GM18907 (cell line): ENCODE measurements around the gene TLCD3A.
"Not testable (repeated sequence)": the region's sequence is repeated elsewhere in the genome, so short reads cannot be mapped to it uniquely, and the experiment has no call there.

Experiments used
- ATAC-seq: cut with Tn5 transposase; IDR thresholded peaks from one replicate; pipeline ENCODE4 v1.9.1; 2021; ENCODE audit warnings: mild to moderate bottlenecking, moderate library complexity; ENCODE audit not compliant: unreplicated experiment

TLCD3A gene

DNA sequence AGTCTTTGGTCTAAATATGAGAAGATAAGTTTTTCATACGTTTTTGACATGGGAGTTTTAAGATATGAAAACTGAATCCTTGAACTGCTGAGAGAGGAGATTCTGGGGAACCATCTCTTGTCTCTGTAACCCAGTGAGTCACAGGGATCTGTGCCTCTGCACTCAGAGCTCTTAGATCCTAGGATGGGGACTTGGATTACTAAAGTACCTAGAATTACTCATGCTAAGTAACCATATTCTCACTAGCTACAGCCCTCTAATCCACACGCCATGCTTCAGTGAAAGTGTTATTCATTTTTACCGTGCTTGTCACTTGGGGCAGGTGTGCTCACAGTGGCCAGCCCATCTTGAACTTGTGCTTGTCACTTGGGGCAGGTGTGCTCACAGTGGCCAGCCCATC lies 51.7 kb downstream of the TLCD3A start:
- ATAC-seq = no peak

DNA sequence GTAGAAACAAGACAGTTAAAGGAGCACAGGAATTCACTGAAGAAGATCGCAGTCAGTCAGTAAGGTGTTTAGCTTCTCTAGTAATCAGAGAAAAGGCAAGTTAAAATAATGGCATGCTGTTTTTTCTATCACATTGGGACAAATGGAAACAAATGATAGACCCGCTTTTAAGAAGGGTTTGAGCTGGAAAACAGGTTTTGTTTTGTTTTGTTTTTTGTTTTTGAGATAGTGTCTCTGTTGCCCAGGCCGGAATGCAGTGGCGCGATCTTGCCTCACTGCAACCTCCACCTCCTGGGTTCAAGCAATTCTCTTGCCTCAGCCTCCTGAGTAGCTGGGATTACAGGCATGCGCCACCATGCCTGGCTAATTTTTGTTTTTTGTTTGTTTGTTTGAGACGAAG lies 53.5 kb downstream of the TLCD3A start:
- ATAC-seq = not testable (repeated sequence)

DNA sequence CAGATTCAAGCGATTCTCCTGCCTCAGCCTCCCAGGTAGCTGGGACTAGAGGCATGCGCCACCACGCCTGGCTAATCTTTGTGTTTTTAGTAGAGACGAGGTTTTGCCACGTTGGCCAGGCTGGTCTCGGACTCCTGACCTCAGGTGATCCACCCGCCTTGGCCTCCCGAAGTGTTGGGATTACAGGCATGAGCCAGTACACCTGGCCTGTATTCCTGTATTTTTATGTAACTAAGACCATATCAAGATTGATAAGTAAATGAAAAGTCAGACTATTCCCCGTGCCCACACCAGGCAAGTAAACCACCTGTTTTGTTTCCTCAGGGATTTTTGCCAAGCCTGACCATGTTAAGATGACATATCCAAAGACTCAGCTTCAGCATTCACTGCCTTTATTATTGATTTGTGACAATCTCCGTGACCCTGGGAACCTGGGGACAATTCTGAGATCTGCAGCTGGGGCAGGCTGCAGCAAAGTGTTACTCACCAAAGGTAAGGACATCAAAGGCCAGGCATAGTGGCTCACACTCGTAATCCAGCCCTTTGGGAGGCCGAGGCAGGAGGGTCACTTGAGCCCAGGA lies 55.3 kb downstream of the TLCD3A start:
- no peak for ATAC-seq

DNA sequence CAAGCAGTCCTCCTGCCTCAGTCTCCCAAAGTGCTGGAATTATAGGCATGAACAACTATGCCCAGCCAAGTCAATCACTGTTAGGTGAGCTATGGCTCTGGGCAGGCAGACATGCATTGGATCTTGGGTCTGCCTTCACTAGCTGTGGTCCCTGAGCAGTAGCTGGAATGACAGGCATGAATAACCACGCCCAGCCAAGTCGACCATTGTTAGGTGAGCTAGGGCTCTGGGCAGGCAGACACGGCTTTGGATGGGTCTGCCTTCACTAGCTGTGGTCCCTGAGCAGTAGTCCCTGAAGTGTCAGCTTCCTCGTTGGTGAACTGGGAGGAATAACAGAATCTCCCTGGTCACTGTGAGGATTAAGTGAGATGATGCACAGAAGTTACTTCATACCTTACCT lies 56.2 kb downstream of the TLCD3A start:
- no peak for ATAC-seq

DNA sequence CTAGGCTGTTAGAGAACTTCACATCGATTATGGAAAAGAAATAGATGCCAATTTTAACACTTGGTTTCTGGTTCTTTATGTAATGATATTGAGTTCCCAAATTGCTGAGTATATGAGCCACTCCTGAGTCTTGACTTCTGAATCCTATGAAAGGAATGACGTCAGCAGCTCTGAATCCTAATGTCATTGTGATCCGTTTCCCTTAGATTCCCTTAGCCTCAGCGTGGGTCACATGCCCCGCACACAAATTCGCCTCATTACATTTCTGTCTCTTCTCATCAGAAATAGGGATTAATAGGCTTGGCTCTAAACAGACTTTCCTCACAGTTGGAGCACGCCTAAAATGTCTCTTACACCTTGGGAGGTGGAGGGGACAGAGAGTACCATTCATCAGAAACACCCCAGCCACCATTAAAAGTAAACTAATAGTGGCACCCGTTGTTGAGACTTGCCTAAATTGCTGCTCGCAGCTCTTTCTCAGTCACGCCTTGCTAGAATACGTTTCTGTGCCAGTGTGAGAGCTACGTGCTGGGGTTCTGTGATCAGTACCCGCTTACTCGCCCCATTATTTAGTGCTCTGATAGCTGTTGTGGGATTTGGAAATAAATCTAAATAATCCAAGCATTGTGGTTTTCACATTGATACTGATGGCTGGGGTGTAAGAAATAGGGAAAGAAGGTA lies 56.9 kb downstream of the TLCD3A start:
- no peak for ATAC-seq

DNA sequence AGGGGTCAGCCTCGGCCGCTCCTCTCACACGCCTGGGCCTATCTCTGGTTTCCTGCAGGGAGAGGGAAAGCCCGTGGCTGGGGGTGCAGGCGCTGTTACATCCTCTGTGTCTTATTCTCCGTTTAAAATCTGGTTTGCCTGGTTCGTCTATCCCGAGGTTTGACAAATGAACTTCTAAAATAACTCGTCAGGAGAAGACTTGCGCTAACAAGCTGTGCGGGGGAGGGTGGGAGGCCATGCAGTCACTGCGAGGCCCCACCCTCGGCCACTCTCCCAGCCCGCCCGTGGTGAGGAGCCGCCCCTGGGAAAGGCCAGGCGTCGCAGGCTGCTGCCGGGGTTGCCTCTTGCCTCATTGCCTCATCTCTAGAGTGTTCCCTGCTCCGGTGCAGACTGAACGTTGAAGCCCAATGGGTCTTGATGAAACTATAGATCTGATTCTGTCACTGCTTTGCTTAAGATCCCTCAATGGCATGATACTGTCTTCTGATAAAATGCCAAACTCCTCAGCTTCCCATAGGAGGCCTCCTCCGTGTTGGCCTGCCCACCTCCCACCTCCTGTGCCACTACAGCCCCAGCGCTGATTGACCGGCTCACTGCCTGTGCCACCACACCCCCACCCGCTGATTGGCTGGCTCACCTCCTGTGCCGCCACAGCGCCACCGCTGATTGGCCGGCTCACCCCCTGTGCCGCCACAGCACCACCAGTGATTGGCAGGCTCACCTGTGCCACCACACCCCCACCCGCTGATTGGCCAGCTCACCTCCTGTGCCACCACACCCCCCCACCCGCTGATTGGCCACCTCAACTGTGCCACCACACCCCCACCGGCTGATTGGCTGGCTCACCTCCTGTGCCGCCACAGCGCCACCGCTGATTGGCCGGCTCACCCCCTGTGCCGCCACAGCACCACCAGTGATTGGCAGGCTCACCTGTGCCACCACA lies 57.8 kb downstream of the TLCD3A start:
- ATAC-seq = not testable (repeated sequence)

DNA sequence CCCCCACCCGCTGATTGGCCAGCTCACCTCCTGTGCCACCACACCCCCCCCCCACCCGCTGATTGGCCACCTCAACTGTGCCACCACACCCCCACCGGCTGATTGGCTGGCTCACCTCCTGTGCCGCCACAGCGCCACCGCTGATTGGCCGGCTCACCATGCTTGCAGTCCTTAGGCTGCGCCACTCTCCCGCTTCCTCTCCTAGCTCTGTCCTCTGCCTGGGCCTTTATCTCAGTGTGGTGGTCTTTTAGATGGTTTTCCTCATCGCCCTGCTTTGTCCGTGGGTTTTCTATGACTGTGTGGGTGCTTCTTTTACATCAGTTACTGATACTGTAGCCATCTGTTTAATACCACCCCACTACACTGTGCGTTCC lies 58.5 kb downstream of the TLCD3A start:
- ATAC-seq = not testable (repeated sequence)

DNA sequence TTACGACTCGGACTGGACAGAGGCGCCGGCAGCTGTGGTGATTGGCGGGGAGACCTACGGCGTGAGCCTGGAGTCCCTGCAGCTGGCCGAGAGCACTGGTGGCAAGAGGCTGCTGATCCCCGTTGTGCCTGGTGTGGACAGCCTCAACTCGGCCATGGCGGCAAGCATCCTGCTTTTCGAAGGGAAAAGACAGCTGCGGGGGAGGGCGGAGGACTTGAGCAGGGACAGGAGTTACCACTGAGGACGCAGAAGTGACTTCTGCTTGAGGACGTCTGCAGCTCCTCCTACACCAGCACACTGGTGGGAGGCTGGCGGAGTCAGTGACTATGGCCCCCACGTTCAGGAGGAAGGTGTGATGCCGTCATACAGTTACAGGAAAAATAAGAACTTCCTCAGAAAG lies 59.4 kb downstream of the TLCD3A start:
- ATAC-seq = no peak

DNA sequence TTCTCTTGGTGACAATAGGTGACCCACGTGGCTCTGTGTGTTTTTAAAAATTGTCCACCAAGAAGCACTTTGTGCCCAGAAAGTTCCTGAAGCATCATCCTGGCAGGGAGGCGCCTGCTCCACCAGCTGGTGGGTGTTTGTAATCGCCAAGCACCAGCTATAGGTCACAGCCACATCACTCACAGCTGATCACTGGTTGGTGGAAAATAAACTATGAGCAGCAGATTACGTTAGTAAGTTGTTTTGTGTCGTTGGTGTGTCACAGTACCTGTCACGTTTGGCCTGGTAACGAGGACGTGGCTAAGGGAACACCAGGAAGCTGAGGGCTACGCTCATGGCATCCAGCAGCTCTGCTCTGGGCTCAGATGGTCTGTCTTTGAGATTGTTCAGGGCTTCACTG lies 59.9 kb downstream of the TLCD3A start:
- ATAC-seq = no peak
